NCI-H1436 treated with DMSO at 0.1 percent for 48 hours (cell line): ENCODE data around the gene NIPAL3.
"Not testable (repeated sequence)": the region's sequence is repeated elsewhere in the genome, so short reads cannot be mapped to it uniquely, and the experiment has no call there.

Source experiments
- DNase-seq: peaks from one replicate; lab custom pipeline; 2025; lab: John Stamatoyannopoulos, UW

The NIPAL3 gene

GRCh38 chr1:24490101-24490781 is 74.6 kb downstream of the NIPAL3 start:
- no peak for DNase-seq

GRCh38 chr1:24491577-24492360 is 76.2 kb downstream of the NIPAL3 start:
- DNase-seq = no peak

- not testable (repeated sequence) for DNase-seq
These were observed 77.3 kb downstream of the NIPAL3 start for GRCh38 chr1:24492935-24493334.

- DNase-seq = no peak
These were observed 78.2 kb downstream of the NIPAL3 start for GRCh38 chr1:24493785-24494184.

GRCh38 chr1:24498589-24498988 is 83.0 kb downstream of the NIPAL3 start:
- DNase-seq = no peak

GRCh38 chr1:24500448-24501048 is 84.9 kb downstream of the NIPAL3 start:
- DNase-seq = no peak

GRCh38 chr1:24501371-24502064 is 85.9 kb downstream of the NIPAL3 start:
- no peak for DNase-seq

GRCh38 chr1:24502065-24502708 is 86.6 kb downstream of the NIPAL3 start:
- DNase-seq = peak; percentile 42

- peak; percentile 37 for DNase-seq
These were observed 87.1 kb downstream of the NIPAL3 start, which contains the start of gene RCAN3 for GRCh38 chr1:24502709-24503058. Gene RCAN3, plus strand, starts transcription at chr1:24502836. Its CDS starts 11,537 bp downstream, at chr1:24514373.

- DNase-seq = no peak
These were observed 87.6 kb downstream of the NIPAL3 start for GRCh38 chr1:24503059-24503751.

GRCh38 chr1:24503870-24504523 is 88.4 kb downstream of the NIPAL3 start:
- DNase-seq = no peak

- no peak for DNase-seq
These were observed 89.0 kb downstream of the NIPAL3 start for GRCh38 chr1:24504560-24504959.

- no peak for DNase-seq
These were observed 90.2 kb downstream of the NIPAL3 start for GRCh38 chr1:24505816-24506215.

GRCh38 chr1:24506691-24507381 is 91.2 kb downstream of the NIPAL3 start:
- no peak for DNase-seq

- no peak for DNase-seq
These were observed 91.8 kb downstream of the NIPAL3 start for GRCh38 chr1:24507405-24507804.

GRCh38 chr1:24508911-24509310 is 93.3 kb downstream of the NIPAL3 start:
- no peak for DNase-seq

- no peak for DNase-seq
These were observed 98.1 kb downstream of the NIPAL3 start for GRCh38 chr1:24513706-24514105.

- DNase-seq = no peak
These were observed 99.3 kb downstream of the NIPAL3 start for GRCh38 chr1:24514946-24515345.

GRCh38 chr1:24515671-24516209 is 100.1 kb downstream of the NIPAL3 start:
- DNase-seq = not testable (repeated sequence)

- no peak for DNase-seq
These were observed 100.9 kb downstream of the NIPAL3 start for GRCh38 chr1:24516506-24516905.
